PC-3 (cell line): ENCODE results near the gene RSL1D1. TPM values are rescaled to one million over a fixed set of nuclear protein-coding genes. Genes with fewer than 3 reads are reported as not detected.

ENCODE experiments used
- ATAC-seq: fragments of 200-7000 bp; cut with Tn5 transposase; 2 replicates; pipeline ENCODE4 v1.9.1; 2020; ENCODE audit warnings: mild to moderate bottlenecking, moderate library complexity
- BruUV-seq: library from RNA; stranded (reverse); fragments of 400-500 nt; replicated peaks from 2 replicates; lab custom pipeline; 2021; lab: Mats Ljungman, UMichigan
- CTCF ChIA-PET: fragments of 300-600 bp; sonication (Branson Sonifier 250); formaldehyde crosslinking; loops from one replicate; lab custom pipeline; 2022; ENCODE audit warnings: antibody characterized with exemption; lab: Charles Lee
- POLR2A ChIA-PET: fragments of 300-600 bp; sonication (Branson Sonifier 250); formaldehyde crosslinking; loops from one replicate; lab custom pipeline; 2022; ENCODE audit warnings: antibody characterized with exemption; ENCODE audit not compliant: unreplicated experiment; lab: Charles Lee
- DNase-seq: peaks from one replicate; pipeline ENCODE4 v3.0.0-alpha.2; 2015
- H2AFZ ChIP-seq: fragments of 300-600 bp; sonication (generic); 2 replicates; pipeline ENCODE4 v1.6.0; 2016; ENCODE audit warnings: antibody characterized with exemption, low read length
- H3F3A ChIP-seq: fragments of 300-600 bp; sonication (generic); one replicate; pipeline ENCODE4 v1.6.0; 2017; ENCODE audit warnings: antibody characterized with exemption, low read length, control low read depth, mild to moderate bottlenecking; ENCODE audit not compliant: unreplicated experiment
- H3K27ac ChIP-seq: fragments of 300-600 bp; sonication (generic); 2 replicates; pipeline ENCODE4 v1.5.1; 2016; ENCODE audit warnings: mild to moderate bottlenecking, low read length
- H3K27me3 ChIP-seq: fragments of 300-600 bp; sonication (generic); 2 replicates; pipeline ENCODE4 v1.6.1; 2016; ENCODE audit warnings: low read length, mixed read lengths
- H3K36me3 ChIP-seq: fragments of 300-600 bp; sonication (generic); 2 replicates; pipeline ENCODE4 v1.6.1; 2016; ENCODE audit warnings: low read depth, mixed run types, low read length, mixed read lengths
- H3K4me1 ChIP-seq: fragments of 300-600 bp; sonication (generic); 2 replicates; pipeline ENCODE4 v1.5.1; 2016; ENCODE audit warnings: low read length; ENCODE audit not compliant: insufficient read depth
- H3K4me2 ChIP-seq: fragments of 300-600 bp; sonication (generic); 2 replicates; pipeline ENCODE4 v1.6.0; 2016; ENCODE audit warnings: low read length
- H3K4me3 ChIP-seq: fragments of 300-600 bp; sonication (generic); 2 replicates; pipeline ENCODE4 v1.5.1; 2016; ENCODE audit warnings: mild to moderate bottlenecking, low read length, mixed read lengths
- H3K79me2 ChIP-seq: fragments of 300-600 bp; sonication (generic); 2 replicates; pipeline ENCODE4 v1.6.1; 2017; ENCODE audit warnings: low read length, mixed read lengths
- H3K9ac ChIP-seq: fragments of 300-600 bp; sonication (generic); 2 replicates; pipeline ENCODE4 v1.6.0; 2016; ENCODE audit warnings: mild to moderate bottlenecking, low read length
- H3K9me2 ChIP-seq: fragments of 300-600 bp; sonication (generic); replicated peaks from 2 replicates; pipeline ENCODE4 v1.6.1; 2016; ENCODE audit warnings: mixed run types, low read length, mixed read lengths
- H3K9me3 ChIP-seq: fragments of 300-600 bp; sonication (generic); 2 replicates; pipeline ENCODE4 v1.6.1; 2016; ENCODE audit warnings: low read length, mixed read lengths
- H4K20me1 ChIP-seq: fragments of 300-600 bp; sonication (generic); 2 replicates; pipeline ENCODE4 v1.6.1; 2016; ENCODE audit warnings: low read length, mixed read lengths
- CTCF ChIP-seq: fragments of 300-600 bp; sonication (generic); conservative IDR thresholded peaks from 2 replicates; pipeline ENCODE4 v1.5.1; 2017; ENCODE audit warnings: antibody characterized with exemption, low read depth, mild to moderate bottlenecking, low read length
- EZH2 ChIP-seq: fragments of 300-600 bp; sonication (generic); IDR thresholded peaks from one replicate; pipeline ENCODE4 v1.6.1; 2017; ENCODE audit warnings: antibody characterized with exemption, mild to moderate bottlenecking, low read length; ENCODE audit not compliant: unreplicated experiment
- EZH2phosphoT487 ChIP-seq: fragments of 300-600 bp; sonication (generic); IDR thresholded peaks from 2 replicates; pipeline ENCODE4 v1.6.1; 2018; ENCODE audit warnings: mild to moderate bottlenecking, antibody characterized with exemption, low read length, borderline replicate concordance
- intact Hi-C: fragments of 100-400 bp; cut with micrococcal nuclease; formaldehyde crosslinking; loops from 2 replicates; pipeline ENCODE4 v1.9.0; 2023
- total RNA-seq: library from RNA; depleted of rRNA; stranded (reverse); fragments of >200 nt; gene quantifications from 2 replicates; pipeline ENCODE4 v1.2.3, GENCODE V29; 2014; rRNA removed

RSL1D1 gene
- total RNA-seq, 1 experiment from 2014 or later, result 75.9 TPM

GRCh38 chr16:11784038-11784369, 67.3 kb downstream of the RSL1D1 start:
- ATAC-seq, result no peak
- no peak for TF ChIP-seq CTCF
- no peak for TF ChIP-seq EZH2
- TF ChIP-seq EZH2phosphoT487, result no peak
- H4K20me1 ChIP-seq, result peaks cover 3% of the 10 kb centered on the region; the same call in 1 of the 2 replicates
- no peak for DNase-seq
- peak overlapping the region; percentile 66 for H3K4me2 ChIP-seq
- no TSS peak for BruUV-seq
- CTCF ChIA-PET, result no interaction called here
- no peaks in the 10 kb centered on the region for H3K9me2 ChIP-seq
- no peaks in the 10 kb centered on the region for H3K9me3 ChIP-seq
- no peak overlapping the region for H2AFZ ChIP-seq
- peaks cover 54% of the 10 kb centered on the region for H3K79me2 ChIP-seq
- intact Hi-C loops, result no loop called here
- H3K27ac ChIP-seq, result peak overlapping the region; percentile 80
- no peaks in the 10 kb centered on the region for H3F3A ChIP-seq
- H3K27me3 ChIP-seq, result no peaks in the 10 kb centered on the region
- H3K9ac ChIP-seq, result no peak overlapping the region
- peaks cover 19% of the 10 kb centered on the region for H3K4me1 ChIP-seq
- H3K4me3 ChIP-seq, result no peak overlapping the region
- H3K36me3 ChIP-seq, result no peaks in the 10 kb centered on the region
- POLR2A ChIA-PET, result interaction anchor here (0.6 kb wide), 1 partner anchor 528 kb away, joined by 3 read pairs; the partner anchor contains the start of gene SOCS1

Other genes with a start within 250 kb of the RSL1D1 start
- gene SNN, start 183.1 kb downstream of the RSL1D1 start, total RNA-seq, result 4.3 and 5.4 TPM in 2 replicates
- gene TXNDC11, start 108.7 kb downstream of the RSL1D1 start, total RNA-seq, result 20.2 and 26.6 TPM in 2 replicates
- gene ZC3H7A, start 54.3 kb downstream of the RSL1D1 start, total RNA-seq, result 21.2 and 26.4 TPM in 2 replicates
- 67.9 and 84.0 TPM in 2 replicates for gene GSPT1, start 64.4 kb upstream of the RSL1D1 start, total RNA-seq
- gene NPIPB2, start 90.5 kb upstream of the RSL1D1 start, total RNA-seq, result 2.4 and 2.8 TPM in 2 replicates
- gene TNFRSF17, start 113.7 kb upstream of the RSL1D1 start, total RNA-seq, result not detected in 2 replicates
- 5.2 and 10.5 TPM in 2 replicates for gene SNX29, start 125.2 kb upstream of the RSL1D1 start, total RNA-seq